Gastrocnemius medialis (tissue), 4 donors: ENCODE measurements around the gene CCDC17.

Experiments used
- POLR2A ChIP-seq, 2 donors: fragments of 450-650 bp; IDR thresholded peaks; one replicate each; pipeline ENCODE4 v1.6.1; 2017; ENCODE audit warnings: antibody characterized with exemption in 2 of 2, mild to moderate bottlenecking in 2 of 2, moderate library complexity in 2 of 2
- TF ChIP-seq, protein P1 (sequence below), 5 experiments: fragments of 450-650 bp in 3 of 5; fragments of 200-600 bp in 2 of 5; sonication (generic) in 2 of 5; IDR thresholded peaks in 4 of 5; conservative IDR thresholded peaks in 1 of 5; 1 replicate in 4 of 5; 2 replicates in 1 of 5; pipeline ENCODE4 v1.5.1; 2016 to 2019; ENCODE audit warnings: antibody characterized with exemption in 5 of 5, mild to moderate bottlenecking in 3 of 5, moderate library complexity in 3 of 5

GRCh38 chr1:45669859-45670655 lies 46.2 kb upstream of the CCDC17 start:
- TF ChIP-seq, protein P1, sequence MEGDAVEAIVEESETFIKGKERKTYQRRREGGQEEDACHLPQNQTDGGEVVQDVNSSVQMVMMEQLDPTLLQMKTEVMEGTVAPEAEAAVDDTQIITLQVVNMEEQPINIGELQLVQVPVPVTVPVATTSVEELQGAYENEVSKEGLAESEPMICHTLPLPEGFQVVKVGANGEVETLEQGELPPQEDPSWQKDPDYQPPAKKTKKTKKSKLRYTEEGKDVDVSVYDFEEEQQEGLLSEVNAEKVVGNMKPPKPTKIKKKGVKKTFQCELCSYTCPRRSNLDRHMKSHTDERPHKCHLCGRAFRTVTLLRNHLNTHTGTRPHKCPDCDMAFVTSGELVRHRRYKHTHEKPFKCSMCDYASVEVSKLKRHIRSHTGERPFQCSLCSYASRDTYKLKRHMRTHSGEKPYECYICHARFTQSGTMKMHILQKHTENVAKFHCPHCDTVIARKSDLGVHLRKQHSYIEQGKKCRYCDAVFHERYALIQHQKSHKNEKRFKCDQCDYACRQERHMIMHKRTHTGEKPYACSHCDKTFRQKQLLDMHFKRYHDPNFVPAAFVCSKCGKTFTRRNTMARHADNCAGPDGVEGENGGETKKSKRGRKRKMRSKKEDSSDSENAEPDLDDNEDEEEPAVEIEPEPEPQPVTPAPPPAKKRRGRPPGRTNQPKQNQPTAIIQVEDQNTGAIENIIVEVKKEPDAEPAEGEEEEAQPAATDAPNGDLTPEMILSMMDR (IDR thresholded peaks at IDR 0.05 in 4 of 5, conservative IDR thresholded peaks at IDR 0.05 in 1 of 5), result no peak
- no peak for TF ChIP-seq POLR2A (IDR thresholded peaks at IDR 0.05)
